ENCODE results near the gene KRTAP17-1. TPM values are rescaled to one million over a fixed set of nuclear protein-coding genes. Genes with fewer than 3 reads are reported as not detected.

The KRTAP17-1 gene
- total and polyA plus RNA-seq, 2 of the 4 experiments (the other 2 are of a cell fraction), result not detected

GRCh38 chr17:41326173-41327145 is 10.9 kb upstream of the KRTAP17-1 start:
- H3K79me1 ChIP-seq (ENCODE audit: low read depth in 1 of 2, low read length in 2 of 2), result no peaks in the 10 kb centered on the region
- peak overlapping the region; percentile 56; the same call in 1 of the 3 replicates for H2BK15ac ChIP-seq (ENCODE audit: low read depth, low read length)
- H4K5ac ChIP-seq (ENCODE audit: low read depth, low read length), result no peak overlapping the region
- POLR2A ChIA-PET (ENCODE audit: unreplicated experiment), result no interaction called here
- 80% methylated on average over 1 of the region's 18 CpGs; no CpG with 5 or more reads in 1 of the 2 experiments for whole genome bisulfite sequencing, 2 experiments (ENCODE audit: extremely low coverage in 2 of 2, insufficient read length in 1 of 2)
- in situ Hi-C loops (cut with MboI; ENCODE audit: low sequenced_read_pairs), result no loop called here
- peaks cover 2% of the 10 kb centered on the region for H3K4me1 ChIP-seq (ENCODE audit: control insufficient read depth, insufficient read depth, low read length)
- no peak overlapping the region for H3K9ac ChIP-seq (ENCODE audit: low read depth, low read length)
- H4K8ac ChIP-seq (ENCODE audit: low read depth in 2 of 2, low read length in 2 of 2), result peak overlapping the region in 1 of 2 experiments; percentile 50; a peak in 3 of 4 replicates
- H4K20me1 ChIP-seq (ENCODE audit: insufficient read depth, low read length), result no peaks in the 10 kb centered on the region
- peak overlapping the region; percentile 88 for H2BK120ac ChIP-seq (ENCODE audit: low read depth, low read length)
- no peak overlapping the region for H3K23ac ChIP-seq (ENCODE audit: low read depth, low read length)
- peak overlapping the region; percentile 62; the same call in 1 of the 2 replicates for H2AK5ac ChIP-seq (ENCODE audit: low read depth, low read length)
- peak overlapping the region; percentile 42; the same call in 1 of the 2 replicates for H2BK20ac ChIP-seq (ENCODE audit: low read depth, low read length)
- H3K9me1 ChIP-seq (ENCODE audit: insufficient read depth, low read length), result peaks cover 3% of the 10 kb centered on the region; the same call in 1 of the 2 replicates
- ATAC-seq (ENCODE audit: low read depth), result no peak
- dilution Hi-C loops (cut with HindIII; ENCODE audit: low sequenced_read_pairs, unreplicated experiment), result no loop called here
- no peak overlapping the region for H3K56ac ChIP-seq (ENCODE audit: extremely low read depth, insufficient read depth, low read length)
- no peak overlapping the region for H2AFZ ChIP-seq (replicated peaks; ENCODE audit: low read length, poor library complexity)
- H2AK9ac ChIP-seq (replicated peaks; ENCODE audit: low read depth, low read length, poor library complexity), result peak overlapping the region; percentile 42
- peak overlapping the region; percentile 63 for H4K91ac ChIP-seq (ENCODE audit: insufficient read depth, low read depth, low read length)
- intact Hi-C loops (cut with micrococcal nuclease), result no loop called here
- no peak overlapping the region for H3K27ac ChIP-seq (ENCODE audit: insufficient read depth, low read length)
- CTCF ChIA-PET, result no interaction called here
- no peak overlapping the region for H3K14ac ChIP-seq (replicated peaks; ENCODE audit: low read depth, low read length)
- H3K4me3 ChIP-seq (ENCODE audit: insufficient read depth, low read depth, low read length), result no peak overlapping the region
- no peak overlapping the region for H3K4me2 ChIP-seq (ENCODE audit: low read depth, low read length)
- BruUV-seq (replicated peaks), result no TSS peak
- H3K4ac ChIP-seq (ENCODE audit: low read depth, low read length), result peak overlapping the region; percentile 10; the same call in 1 of the 2 replicates
- H3K18ac ChIP-seq (ENCODE audit: low read depth, low read length), result no peak overlapping the region
- peak overlapping the region; percentile 6 for H2BK5ac ChIP-seq (ENCODE audit: low read depth, low read length, poor library complexity, severe bottlenecking)
- no peaks in the 10 kb centered on the region for H3K36me3 ChIP-seq (ENCODE audit: control insufficient read depth, insufficient read depth, low read length)
- no peak for DNase-seq
- H3K9me3 ChIP-seq (ENCODE audit: control insufficient read depth, insufficient read depth, low read length), result no peaks in the 10 kb centered on the region
- H3K27me3 ChIP-seq (ENCODE audit: control insufficient read depth, insufficient read depth, low read length), result no peaks in the 10 kb centered on the region
- TF ChIP-seq RFX5 (IDR thresholded peaks at IDR 0.05; ENCODE audit: low read depth, low read length) (no peak), CHD1 (IDR thresholded peaks at IDR 0.05; ENCODE audit: low read depth, low read length) (no peak), POLR2A (IDR thresholded peaks at IDR 0.05; ENCODE audit: low read depth, low read length) (no peak), MAFK (IDR thresholded peaks at IDR 0.05; ENCODE audit: low read depth, low read length) (no peak), NFE2L2 (IDR thresholded peaks at IDR 0.05; ENCODE audit: low read depth, low read length) (no peak), FOS (IDR thresholded peaks at IDR 0.05; ENCODE audit: low read depth, low read length) (no peak), CEBPB (IDR thresholded peaks at IDR 0.05; ENCODE audit: low read depth, low read length) (no peak), MAZ (IDR thresholded peaks at IDR 0.05; ENCODE audit: borderline replicate concordance, low read depth, low read length) (no peak), MXI1 (IDR thresholded peaks at IDR 0.05; ENCODE audit: borderline replicate concordance, low read depth, low read length) (no peak), RCOR1 (IDR thresholded peaks at IDR 0.05; ENCODE audit: insufficient replicate concordance, low read length) (no peak), BHLHE40 (IDR thresholded peaks at IDR 0.05; ENCODE audit: low read depth, low read length) (no peak), RAD21 (IDR thresholded peaks at IDR 0.05; ENCODE audit: low read length) (no peak), SMC3 (IDR thresholded peaks at IDR 0.05; ENCODE audit: low read depth, low read length) (no peak)
- TF ChIP-seq, protein P1, sequence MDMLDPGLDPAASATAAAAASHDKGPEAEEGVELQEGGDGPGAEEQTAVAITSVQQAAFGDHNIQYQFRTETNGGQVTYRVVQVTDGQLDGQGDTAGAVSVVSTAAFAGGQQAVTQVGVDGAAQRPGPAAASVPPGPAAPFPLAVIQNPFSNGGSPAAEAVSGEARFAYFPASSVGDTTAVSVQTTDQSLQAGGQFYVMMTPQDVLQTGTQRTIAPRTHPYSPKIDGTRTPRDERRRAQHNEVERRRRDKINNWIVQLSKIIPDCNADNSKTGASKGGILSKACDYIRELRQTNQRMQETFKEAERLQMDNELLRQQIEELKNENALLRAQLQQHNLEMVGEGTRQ (IDR thresholded peaks at IDR 0.05; ENCODE audit: low read depth, low read length), result no peak
- TF ChIP-seq, protein P2, sequence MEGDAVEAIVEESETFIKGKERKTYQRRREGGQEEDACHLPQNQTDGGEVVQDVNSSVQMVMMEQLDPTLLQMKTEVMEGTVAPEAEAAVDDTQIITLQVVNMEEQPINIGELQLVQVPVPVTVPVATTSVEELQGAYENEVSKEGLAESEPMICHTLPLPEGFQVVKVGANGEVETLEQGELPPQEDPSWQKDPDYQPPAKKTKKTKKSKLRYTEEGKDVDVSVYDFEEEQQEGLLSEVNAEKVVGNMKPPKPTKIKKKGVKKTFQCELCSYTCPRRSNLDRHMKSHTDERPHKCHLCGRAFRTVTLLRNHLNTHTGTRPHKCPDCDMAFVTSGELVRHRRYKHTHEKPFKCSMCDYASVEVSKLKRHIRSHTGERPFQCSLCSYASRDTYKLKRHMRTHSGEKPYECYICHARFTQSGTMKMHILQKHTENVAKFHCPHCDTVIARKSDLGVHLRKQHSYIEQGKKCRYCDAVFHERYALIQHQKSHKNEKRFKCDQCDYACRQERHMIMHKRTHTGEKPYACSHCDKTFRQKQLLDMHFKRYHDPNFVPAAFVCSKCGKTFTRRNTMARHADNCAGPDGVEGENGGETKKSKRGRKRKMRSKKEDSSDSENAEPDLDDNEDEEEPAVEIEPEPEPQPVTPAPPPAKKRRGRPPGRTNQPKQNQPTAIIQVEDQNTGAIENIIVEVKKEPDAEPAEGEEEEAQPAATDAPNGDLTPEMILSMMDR (conservative IDR thresholded peaks at IDR 0.05; ENCODE audit: low read depth, low read length), result no peak
